ENCODE measurements around the gene IPO11.
A peak's percentile ranks its signal among the peaks of the same experiment; 100 is the strongest.
"Not testable (repeated sequence)": the region's sequence is repeated elsewhere in the genome, so short reads cannot be mapped to it uniquely, and the experiment has no call there.

The IPO11 gene

DNA sequence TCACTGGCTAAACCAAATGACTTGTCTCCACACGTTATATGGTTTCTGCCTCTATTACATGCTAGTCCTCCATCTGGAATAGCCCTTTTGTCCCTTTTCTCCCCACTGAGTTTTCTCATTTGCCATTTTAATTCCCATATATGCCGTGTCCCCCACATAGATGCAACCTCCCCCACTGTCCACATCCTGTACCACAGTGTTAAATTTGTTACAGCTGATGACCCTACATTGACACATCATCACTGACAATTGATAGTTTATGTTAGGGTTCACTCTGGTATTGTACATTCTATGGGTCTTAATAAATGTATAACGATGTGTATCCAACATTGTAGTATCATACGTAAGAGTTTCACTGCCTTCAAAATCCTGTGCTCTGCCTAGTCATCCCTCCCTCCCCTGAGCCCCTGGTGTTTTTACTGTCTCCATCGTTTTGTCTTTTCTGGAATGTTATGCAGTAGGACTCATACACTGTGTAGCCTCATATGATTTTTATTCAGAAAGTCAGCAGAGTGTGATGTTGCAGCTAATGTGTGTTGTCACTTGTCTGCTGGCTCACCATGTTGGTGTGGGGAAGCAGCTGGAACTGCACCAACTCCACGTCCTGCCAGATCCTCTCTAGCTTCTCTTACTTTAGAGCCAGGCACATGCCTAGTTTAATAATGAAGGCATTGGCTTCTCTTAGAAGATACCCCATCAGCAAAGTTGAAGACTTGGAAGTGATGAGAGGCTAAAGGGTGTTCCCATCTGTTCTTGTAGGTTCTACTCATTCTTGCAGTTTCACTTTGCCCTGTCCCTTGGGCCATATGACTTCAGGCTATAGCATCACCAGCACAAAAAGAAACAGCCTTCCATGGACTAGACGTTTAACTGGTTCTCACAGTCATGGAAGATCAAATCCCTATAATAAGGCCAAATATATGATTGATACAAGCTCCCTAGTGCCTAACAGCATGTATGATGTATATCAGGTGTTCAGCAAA lies 196.3 kb downstream of the IPO11 start:
- DNase-seq, result no peak

DNA sequence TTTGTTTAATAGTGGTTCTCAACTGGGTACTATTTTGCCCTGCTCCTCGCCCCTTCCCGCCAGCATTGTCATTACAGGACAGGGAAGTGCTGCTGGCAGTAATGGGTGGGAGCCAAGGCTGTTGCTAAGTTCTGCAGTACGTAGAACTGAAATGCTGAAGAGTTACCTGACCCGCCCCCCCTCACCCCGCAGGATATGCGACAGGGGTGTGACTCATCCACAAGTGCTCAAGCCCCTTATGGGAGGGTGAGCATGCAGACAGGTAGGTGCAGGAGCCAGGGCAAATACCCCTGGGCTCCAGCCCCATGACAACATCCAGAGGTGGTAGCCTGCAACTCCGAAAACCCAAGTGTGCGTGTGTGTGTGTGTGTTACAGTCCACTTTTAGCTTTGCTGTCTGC lies 201.8 kb downstream of the IPO11 start:
- DNase-seq, result no peak

- DNase-seq, result no peak
Observed at GRCh38 chr5:62616615-62617277, 204.2 kb downstream of the IPO11 start.

DNA sequence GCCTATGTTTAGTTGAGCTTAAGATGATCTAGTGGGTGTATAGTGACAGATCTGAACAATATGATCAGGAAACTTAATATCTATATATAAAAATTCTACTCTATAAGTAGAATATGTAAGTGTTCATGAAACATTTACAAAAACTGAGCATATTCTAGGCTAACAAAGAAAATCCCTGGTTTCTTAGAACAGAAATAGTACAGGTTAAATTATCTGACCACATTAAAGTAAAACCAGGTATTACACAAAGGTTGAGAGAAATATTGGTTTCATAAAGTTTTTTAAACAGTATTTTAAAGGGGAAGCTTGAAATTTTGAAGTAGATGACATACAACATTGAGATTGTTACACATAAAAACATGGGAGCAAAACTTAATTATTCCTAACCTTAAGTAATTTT lies 205.4 kb downstream of the IPO11 start:
- DNase-seq, result no peak

DNA sequence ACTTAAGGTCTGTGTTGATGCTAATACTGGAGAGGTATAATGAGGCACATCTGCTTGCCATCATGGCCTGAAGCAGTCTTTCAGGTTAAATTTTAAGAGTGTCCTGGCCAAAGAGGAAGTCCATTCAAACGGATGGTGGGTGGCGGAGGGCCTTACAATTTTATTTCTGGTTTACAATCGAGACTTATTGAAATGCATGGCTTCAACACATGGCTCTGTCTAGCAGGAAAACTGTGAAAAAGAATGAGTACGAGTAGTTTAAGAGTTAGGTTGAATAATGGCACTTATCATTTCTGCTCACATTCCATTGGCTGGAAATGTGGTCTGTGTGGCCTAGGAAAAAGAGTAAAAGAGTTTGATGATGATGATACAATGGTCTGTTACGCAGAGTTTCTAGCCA lies 208.2 kb downstream of the IPO11 start:
- DNase-seq, result no peak

GRCh38 chr5:62621280-62621679 lies 208.7 kb downstream of the IPO11 start:
- no peak for DNase-seq

- no peak for DNase-seq
Observed at GRCh38 chr5:62623271-62623670, 210.7 kb downstream of the IPO11 start.

GRCh38 chr5:62624436-62624835 lies 211.9 kb downstream of the IPO11 start:
- not testable (repeated sequence) for DNase-seq

DNA sequence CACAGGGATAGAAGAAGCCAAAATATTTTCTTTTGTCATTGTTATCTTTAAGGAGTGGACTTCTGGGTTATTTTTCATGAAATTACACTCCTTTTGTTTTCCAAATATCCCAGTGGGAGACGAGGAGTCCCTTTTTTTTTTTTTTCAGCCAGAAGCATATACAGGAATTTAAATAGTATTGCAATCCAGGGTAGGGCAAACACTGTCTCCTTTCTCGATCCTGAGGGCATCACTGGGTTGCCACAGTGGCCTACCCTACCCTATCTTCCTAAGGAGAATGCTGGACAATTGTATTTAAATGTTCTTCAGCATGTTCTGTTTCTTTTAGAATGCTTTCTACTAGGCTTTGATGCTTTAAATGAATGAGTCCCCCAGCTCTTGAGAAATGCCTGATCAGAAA lies 214.0 kb downstream of the IPO11 start:
- no peak for DNase-seq

GRCh38 chr5:62627121-62627520 lies 214.6 kb downstream of the IPO11 start:
- no peak for DNase-seq

GRCh38 chr5:62627901-62628300 lies 215.3 kb downstream of the IPO11 start:
- no peak for DNase-seq

GRCh38 chr5:62631909-62632580 lies 219.5 kb downstream of the IPO11 start:
- DNase-seq, result no peak

GRCh38 chr5:62633243-62633642 lies 220.7 kb downstream of the IPO11 start:
- DNase-seq, result no peak

- no peak for DNase-seq
Observed at GRCh38 chr5:62640446-62640845, 227.9 kb downstream of the IPO11 start.

DNA sequence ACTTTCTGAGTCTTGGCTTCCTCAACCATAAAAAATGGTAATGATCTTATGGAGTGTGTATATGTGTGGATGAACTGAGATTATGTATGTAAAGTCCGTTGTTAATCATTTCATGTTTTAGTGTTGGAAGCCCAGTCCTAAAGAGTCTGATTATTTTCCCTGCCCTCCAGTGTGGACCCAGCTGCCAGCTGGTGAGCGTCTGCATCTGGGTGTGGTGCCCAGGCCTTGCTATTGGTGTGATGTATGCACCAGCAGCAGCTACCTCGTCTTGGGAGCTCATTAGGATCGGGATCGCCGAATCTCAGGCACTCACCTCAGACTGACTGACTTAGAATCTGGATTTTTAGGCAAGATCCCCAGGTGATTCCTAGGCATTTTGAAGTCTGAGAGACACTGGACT lies 229.9 kb downstream of the IPO11 start:
- no peak for DNase-seq

GRCh38 chr5:62643556-62644451 lies 231.2 kb downstream of the IPO11 start:
- peak; percentile 11 for DNase-seq

DNA sequence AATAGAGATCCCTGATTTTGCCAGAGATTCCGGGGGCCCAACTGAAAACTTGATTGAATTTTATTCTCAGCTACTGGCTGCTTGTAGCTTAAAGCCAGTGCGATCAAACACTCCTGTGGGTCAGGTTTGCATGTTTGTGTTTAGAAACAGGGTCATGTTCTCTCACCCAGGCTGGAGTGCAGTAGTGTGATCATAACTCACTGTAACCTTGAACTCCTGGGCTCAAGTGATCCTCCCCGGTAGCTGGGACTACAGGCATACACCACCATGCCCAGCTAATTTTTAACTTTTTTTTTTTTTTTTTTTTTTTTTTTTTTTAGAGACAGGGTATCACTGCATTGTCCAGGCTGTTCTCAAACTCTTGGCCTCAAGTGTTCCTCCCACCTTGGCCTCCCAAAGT lies 232.7 kb downstream of the IPO11 start:
- DNase-seq, result no peak

- no peak for DNase-seq
Observed at GRCh38 chr5:62647241-62647640, 234.7 kb downstream of the IPO11 start.

DNA sequence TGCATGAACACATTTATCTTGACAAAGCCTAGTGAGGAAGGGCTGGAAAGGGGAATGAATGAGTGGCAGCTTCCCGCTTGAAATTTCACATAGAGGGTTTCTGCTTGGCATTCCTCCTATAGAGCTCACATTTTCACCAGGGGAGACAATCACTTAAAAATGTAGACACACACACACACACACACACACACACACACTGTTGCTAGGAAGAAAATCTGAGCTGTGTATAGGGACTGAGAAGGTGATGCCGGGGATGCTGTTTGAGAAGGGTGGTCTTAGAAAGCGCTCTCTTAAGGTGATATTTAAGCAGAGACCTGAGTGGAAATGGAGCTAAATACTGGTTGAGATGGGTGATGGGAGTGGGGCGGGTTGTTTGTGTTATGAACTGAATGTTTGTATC lies 236.5 kb downstream of the IPO11 start:
- DNase-seq, result no peak

- no peak for DNase-seq
Observed at GRCh38 chr5:62649476-62650113, 237.0 kb downstream of the IPO11 start.

- DNase-seq, result no peak
Observed at GRCh38 chr5:62650197-62650596, 237.6 kb downstream of the IPO11 start.

- no peak for DNase-seq
Observed at GRCh38 chr5:62652225-62652624, 239.7 kb downstream of the IPO11 start.
